PFSK-1 (cell line): Measurements from ENCODE around the gene ERAP2.

Source experiments
- POLR2AphosphoS5 ChIP-seq: IDR thresholded peaks from 2 replicates; pipeline ENCODE4 v1.6.1; 2012; ENCODE audit warnings: low read depth, mild to moderate bottlenecking, control low read depth, low read length, moderate library complexity
- REST ChIP-seq, 2 experiments: IDR thresholded peaks; 2 replicates each; pipeline versions ENCODE4 v1.6.1 to v1.8.0; 2011 to 2012; ENCODE audit warnings: low read depth in 2 of 2, low read length in 2 of 2, control low read depth in 1 of 2, inconsistent platforms in 1 of 2, mild to moderate bottlenecking in 1 of 2, moderate library complexity in 1 of 2; ENCODE audit not compliant: insufficient read depth in 1 of 2
- SIN3A ChIP-seq: IDR thresholded peaks from 2 replicates; pipeline ENCODE4 v1.6.1; 2012; ENCODE audit warnings: mild to moderate bottlenecking, low read length, moderate library complexity, borderline replicate concordance; ENCODE audit not compliant: insufficient read depth
- TAF1 ChIP-seq: IDR thresholded peaks from 2 replicates; pipeline ENCODE4 v1.6.1; 2012; ENCODE audit warnings: low read length, control low read depth, borderline replicate concordance; ENCODE audit not compliant: insufficient read depth

GRCh38 chr5:96952118-96952750 is 75.9 kb downstream of the ERAP2 start:
- TF ChIP-seq POLR2AphosphoS5: no peak
- TF ChIP-seq TAF1: no peak
- no peak for TF ChIP-seq REST (IDR thresholded peaks at IDR 0.05; ENCODE audit: insufficient read depth in 1 of 2, low read depth in 2 of 2, low read length in 2 of 2)
- no peak for TF ChIP-seq SIN3A
